Cerebellar nuclear complex (tissue), 1 donor: ENCODE results near the gene PAQR6.

Experiments
- DNase-seq, 2 experiments: peaks; one replicate each; lab custom pipeline; 2025; lab: John Stamatoyannopoulos, UW

PAQR6 gene, protein sequence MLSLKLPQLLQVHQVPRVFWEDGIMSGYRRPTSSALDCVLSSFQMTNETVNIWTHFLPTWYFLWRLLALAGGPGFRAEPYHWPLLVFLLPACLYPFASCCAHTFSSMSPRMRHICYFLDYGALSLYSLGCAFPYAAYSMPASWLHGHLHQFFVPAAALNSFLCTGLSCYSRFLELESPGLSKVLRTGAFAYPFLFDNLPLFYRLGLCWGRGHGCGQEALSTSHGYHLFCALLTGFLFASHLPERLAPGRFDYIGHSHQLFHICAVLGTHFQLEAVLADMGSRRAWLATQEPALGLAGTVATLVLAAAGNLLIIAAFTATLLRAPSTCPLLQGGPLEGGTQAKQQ

DNA sequence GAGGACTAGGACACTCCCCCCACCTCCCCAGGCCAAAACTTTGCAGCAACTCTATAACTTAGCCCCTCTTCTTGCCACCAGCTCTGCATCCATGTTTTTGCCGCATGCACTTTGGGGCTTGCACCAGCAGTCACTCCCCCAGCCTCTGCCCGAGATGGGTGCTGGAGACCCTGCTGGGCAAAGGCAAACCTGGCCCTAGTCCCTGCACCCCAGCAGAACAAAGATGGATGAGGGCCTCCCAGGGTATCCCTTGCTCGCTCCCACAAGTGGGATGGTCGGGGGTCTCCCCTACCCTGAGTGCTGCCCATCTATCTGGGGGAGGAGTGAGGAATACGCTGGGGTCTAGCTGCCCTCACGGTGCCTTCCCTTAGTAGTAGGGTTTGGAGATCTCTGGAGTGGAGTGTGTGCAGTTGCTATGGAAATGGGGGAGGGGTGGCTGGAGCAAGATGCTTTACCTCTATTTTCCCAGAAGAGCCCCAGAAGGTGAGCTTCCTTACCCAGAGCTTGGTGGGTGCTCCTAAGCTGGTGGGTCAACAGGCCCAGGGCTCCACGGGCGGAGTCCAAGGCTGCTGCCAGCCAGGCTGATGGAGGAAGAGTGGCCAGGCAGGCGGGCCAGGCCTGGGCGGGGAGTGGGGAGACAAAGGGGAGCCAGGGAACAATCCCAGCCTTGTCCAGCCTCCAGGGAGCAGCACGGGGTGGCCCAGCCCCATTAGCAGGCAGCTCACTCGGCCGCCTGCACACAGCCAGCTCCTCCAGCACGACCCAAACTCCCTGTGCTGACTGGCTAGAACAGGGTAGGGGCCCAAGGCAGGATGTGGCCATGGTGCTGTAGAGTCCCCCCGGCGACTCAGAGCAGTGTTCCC is at the start of gene PAQR6:
Gene PAQR6 (minus strand): TSS at position 597 of the 863 bp plus-strand sequence. CDS start 1,325 bp downstream, outside the sequence.
- DNase-seq, result no peak

DNA sequence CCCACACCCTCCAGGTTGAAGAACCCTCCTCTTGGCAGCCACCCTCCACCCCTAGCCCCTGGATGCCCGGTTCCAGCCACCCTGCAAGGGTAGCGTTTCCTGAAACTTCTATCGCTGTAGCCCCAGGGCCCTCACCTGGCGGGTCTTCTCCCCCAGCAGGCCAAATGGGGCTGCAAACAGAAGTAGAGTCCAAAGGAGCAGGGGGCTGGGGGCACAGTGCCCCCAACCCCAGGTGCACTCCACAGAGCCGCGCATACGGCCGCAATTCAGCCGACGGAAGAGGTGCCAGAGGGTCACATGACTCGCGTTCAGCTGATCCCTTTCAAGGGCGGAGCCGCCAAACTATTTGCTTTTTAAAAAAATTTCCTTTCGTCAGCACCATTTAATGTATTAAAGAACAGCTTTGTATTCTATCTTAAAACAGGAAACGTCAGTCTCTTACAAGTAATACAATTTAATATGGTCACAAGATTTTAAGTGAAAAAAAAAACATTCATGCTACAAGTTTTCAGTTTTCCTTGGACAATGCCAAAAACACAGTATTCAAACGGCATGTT is 47.6 kb upstream of the PAQR6 start, which contains the start of gene GLMP:
Gene GLMP (minus strand): TSS at position 289 of the 557 bp plus-strand sequence. CDS start 34 bp downstream, at position 255.
- DNase-seq, result peak in 1 of 2 experiments; percentile 1

DNA sequence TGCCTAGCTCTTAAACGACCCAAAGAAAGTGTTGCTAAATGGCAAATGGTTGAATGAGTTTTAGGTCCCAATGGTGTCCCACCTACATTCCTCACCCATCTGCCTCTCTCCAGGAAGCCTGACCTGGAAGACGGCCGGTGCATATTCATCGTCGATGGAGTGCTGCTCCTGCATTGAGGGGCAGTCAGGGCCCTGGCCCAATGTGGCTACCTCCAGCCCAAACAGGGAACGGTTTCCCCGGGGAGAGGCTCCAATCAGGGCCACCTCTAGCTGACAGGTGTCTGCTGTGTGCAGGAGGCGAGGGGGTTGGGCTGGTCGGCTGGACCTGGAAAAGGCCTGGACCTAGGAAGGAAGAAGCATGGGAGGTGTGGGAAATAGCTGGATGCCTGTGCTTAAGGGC is 46.0 kb upstream of the PAQR6 start:
- DNase-seq, result no peak

DNA sequence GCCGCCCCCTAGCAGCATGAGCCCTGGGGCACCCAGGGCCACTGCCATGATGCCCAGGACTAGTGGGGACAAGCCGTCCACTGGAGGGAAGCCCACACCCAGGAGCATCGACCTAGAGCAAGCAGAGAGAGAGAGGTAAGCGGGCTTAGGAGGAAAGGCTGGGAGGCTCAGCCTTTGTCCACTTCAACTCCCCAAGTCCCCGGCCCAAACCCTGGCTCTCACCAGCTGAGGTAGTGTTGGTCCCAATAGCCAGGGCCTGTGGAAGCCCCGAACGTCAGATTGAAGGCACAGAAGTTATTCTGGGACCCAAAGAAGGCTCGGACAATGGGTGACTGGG is 45.2 kb upstream of the PAQR6 start:
- DNase-seq, result no peak

GRCh38 chr1:156291226-156292061 is 43.6 kb upstream of the PAQR6 start:
- DNase-seq, result peak in 1 of 2 experiments; percentile 52

GRCh38 chr1:156289857-156290256 is 42.0 kb upstream of the PAQR6 start:
- no peak for DNase-seq

DNA sequence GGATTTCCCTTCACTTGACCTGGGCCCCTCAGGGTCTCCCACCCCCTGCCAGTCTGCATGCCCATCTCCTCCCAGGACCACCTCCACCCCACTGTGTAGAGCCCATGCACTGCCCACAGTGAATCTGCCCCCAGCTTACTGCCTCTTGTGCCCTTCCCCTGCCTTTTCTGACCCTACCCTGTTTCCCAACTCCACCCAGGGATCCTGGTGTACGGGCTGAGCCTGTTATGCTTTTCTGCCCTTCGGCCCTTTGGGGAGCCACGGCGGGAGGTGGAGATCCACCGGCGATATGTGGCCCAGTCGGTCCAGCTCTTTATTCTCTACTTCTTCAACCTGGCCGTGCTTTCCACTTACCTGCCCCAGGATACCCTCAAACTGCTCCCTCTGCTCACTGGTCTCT is 38.2 kb upstream of the PAQR6 start:
- DNase-seq, result no peak

DNA sequence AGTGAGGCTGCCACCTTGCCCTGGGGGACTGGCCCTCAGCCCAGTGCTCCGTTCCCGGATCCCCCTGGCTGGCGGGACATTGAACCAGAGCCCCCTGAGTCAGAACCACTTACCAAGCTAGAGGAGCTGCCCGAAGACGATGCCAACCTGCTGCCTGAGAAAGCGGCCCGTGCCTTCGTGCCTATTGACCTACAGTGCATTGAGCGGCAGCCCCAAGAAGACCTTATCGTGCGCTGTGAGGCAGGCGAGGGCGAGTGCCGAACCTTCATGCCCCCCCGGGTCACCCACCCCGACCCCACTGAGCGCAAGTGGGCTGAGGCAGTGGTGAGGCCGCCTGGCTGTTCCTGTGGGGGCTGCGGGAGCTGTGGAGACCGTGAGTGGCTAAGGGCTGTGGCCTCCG is 37.6 kb upstream of the PAQR6 start:
- no peak for DNase-seq

GRCh38 chr1:156284757-156285156 is 36.9 kb upstream of the PAQR6 start:
- no peak for DNase-seq

DNA sequence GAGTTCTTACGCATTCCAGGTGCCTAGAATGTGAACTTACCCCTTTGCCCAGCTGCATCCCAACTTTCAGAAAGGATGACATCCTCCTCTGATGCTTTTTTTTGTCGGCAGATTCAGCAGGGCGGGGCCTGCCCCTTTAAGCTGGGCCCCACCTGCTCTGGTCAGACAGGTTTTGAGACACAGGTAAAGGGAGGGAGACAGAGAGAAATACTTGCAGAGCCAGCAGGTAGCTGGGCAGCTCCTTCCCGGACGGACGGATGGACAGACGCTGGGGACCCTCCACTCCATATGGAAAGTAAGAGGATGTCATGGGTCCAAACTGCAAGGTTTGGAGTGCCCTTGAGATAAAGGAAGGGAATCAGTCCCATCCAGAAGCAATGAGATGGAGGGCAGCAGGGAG is 36.3 kb upstream of the PAQR6 start, which contains the start of gene TMEM79:
Gene TMEM79 (plus strand): TSS at position 214 of the 400 bp plus-strand sequence. CDS start 902 bp downstream, outside the sequence.
- DNase-seq, result no peak

DNA sequence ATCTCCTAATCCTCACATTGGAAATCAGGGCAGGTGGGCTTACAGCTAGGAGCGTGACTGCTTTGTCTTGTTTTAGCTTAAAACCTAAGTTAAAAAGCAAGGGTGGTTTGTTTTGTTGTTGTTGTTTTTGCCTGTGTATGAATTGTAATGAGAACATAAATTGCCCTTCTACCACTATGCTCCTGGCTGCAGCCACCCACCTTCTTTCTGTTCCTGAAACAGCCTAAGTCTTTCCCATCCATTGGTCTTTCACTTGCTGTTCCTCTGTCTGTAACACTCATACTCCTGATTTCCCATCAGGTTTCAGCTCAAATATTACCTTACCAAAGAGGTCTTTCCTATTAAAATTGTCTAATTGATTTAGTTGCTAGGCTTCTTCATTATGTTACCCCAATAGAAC is 35.7 kb upstream of the PAQR6 start:
- DNase-seq, result no peak

- DNase-seq, result peak; percentile 67 to 86
Measured at GRCh38 chr1:156282479-156283222, 34.8 kb upstream of the PAQR6 start, which contains the start of gene SMG5. Gene SMG5 (minus strand): TSS chr1:156282825. CDS start chr1:156282680, 145 bp downstream.

GRCh38 chr1:156281693-156282478 is 34.0 kb upstream of the PAQR6 start:
- DNase-seq, result no peak

DNA sequence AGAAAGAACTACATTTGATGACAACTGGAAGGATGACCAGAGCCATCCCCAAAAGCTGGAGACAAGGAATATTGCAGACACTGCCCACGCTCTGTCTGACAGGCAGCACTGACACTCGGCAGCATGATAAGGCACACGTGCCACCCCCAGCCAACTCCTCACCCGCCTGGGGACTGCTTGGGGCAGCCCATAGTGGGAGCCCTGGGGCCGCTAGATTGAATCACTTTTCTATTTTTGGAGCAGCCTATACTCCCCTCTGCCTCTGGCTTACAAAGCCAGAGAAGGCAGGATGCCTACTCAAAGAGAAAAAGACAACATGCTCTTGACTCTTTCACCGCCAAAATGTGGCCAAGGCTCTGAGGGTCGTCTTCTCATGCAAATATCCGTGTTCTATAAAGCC is 33.4 kb upstream of the PAQR6 start:
- DNase-seq, result no peak

GRCh38 chr1:156279837-156280236 is 32.0 kb upstream of the PAQR6 start:
- no peak for DNase-seq

DNA sequence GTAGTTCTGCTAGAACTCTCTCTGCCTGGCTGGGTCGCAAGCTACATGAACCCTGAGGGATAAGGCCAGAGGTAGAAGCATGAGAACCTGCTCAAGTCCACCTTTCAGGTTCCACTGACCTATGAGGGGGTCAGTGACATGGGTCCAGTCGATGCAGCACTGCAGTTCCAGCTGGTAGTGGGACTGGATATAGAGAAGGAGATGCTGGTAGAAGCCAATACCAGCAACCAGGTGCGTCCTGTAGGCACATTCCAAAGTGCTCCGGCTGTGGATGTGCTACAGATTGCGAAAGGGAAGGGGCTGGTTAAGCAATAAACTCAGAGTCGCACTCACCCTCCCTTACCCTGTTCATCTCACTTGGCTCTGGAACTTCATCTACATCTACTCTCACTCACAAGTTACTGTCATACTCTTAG is 29.1 kb upstream of the PAQR6 start:
- DNase-seq, result no peak

DNA sequence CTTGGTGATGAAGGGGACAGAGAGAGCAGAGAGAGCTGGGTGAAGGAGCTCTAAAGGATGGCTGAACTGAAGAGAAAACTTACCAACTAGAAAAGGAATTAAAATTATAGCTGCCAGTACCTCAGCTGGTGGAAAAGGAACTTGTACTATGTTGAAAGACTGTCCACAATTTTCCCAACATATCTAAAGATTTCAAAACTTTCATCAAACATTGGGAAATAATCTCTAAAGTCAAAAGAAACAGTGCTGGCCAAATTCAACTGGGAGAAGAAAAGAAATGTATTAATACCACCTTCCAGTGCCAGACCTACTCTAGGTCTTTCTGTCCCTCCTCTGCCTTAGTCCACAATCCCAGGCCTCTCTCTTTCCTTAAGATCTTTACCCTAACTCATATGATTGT is 28.7 kb upstream of the PAQR6 start:
- no peak for DNase-seq

- no peak for DNase-seq
Measured at GRCh38 chr1:156270314-156270713, 22.5 kb upstream of the PAQR6 start.

DNA sequence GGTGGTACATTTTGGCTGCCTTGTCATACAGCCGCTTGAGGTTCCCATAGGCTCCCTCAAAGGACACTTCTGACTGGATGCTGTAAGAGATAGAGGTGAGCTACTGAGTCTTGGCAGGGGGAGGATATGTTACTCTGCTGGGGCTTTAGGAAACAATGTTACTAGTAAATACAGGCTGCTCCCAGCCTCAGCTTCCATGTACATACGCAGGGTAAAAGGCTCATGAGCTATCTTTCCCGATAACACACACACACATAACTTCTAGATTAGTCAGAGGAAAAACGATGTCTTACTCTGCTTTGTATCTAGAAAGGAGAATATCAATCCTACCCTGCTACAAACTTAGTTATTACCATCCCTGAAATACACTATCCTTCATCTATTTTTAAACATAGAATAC is 20.5 kb upstream of the PAQR6 start:
- DNase-seq, result no peak

DNA sequence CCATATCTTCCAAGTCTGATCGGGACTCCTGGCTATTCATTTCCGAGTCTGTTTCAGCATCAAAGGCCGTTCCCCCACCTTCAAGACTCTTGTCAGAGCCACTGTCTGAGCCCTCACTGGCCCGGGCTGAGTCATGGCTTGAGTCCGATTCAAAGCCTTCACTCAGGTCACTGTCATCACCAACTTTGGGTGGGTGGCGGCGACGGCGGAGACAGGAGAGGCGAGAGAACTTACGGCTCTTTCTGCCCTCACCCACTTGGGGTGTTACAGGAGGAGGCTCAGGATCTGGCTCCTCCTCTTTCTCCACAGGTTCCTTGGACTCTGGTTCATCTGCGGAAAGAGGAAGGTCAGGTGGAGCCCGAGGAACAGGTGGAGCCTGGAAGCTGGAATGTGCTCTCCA is 18.2 kb upstream of the PAQR6 start:
- DNase-seq, result no peak
